ENCODE data around the gene TNFSF13B. TPM values are rescaled to one million over a fixed set of nuclear protein-coding genes. Genes with fewer than 3 reads are reported as not detected.

TNFSF13B gene
- total and polyA plus RNA-seq, 10 of the 15 experiments (the other 5 are each of a cell fraction or from before 2014, with no cell fraction given): 11.0 to 64.2 (median 17.0) TPM

GRCh38 chr13:108328848-108329247 is 59.3 kb downstream of the TNFSF13B start:
- H3K27me3 ChIP-seq (replicated peaks in 1 of 2; ENCODE audit: control insufficient read depth in 2 of 2, insufficient read depth in 2 of 2, low read length in 1 of 2): no peaks in the 10 kb centered on the region
- H4K20me1 ChIP-seq (ENCODE audit: control insufficient read depth, insufficient read depth): no peaks in the 10 kb centered on the region
- no peaks in the 10 kb centered on the region for H3K36me3 ChIP-seq (ENCODE audit: control insufficient read depth in 2 of 2, insufficient read depth in 2 of 2, low read length in 1 of 2)
- H3K4me3 ChIP-seq: no peak overlapping the region
- in situ Hi-C loops (cut with MboI) (loop anchor here (5.0 kb wide), 1 partner anchor 563 kb away; no protein-coding TSS in a partner anchor), intact Hi-C loops (cut with micrococcal nuclease; ENCODE audit: unreplicated experiment) (no loop called here)
- H3K4me1 ChIP-seq (ENCODE audit: control insufficient read depth, insufficient read depth, low read length): no peaks in the 10 kb centered on the region
- H3K9me3 ChIP-seq (replicated peaks; ENCODE audit: control insufficient read depth, insufficient read depth, low read length): no peaks in the 10 kb centered on the region
- H2AFZ ChIP-seq (ENCODE audit: control insufficient read depth, low read depth, low read length): no peak overlapping the region
- WGBS (ENCODE audit: insufficient coverage, insufficient replicate concordance, low lambda C conversion rate, missing lambda C conversion rate): 64% methylated on average over 1 of the region's 1 CpG
- ATAC-seq: no peak
- H3K79me2 ChIP-seq (ENCODE audit: control insufficient read depth, insufficient read depth, low read length): no peaks in the 10 kb centered on the region
- no peak overlapping the region for H3K9ac ChIP-seq (ENCODE audit: control insufficient read depth, insufficient read depth, low read length)
- ChIA-PET SMC1A (ENCODE audit: uncharacterized antibody, unreplicated experiment) (interaction anchor here (0.9 to 3.9 kb wide), 7 partner anchors 9 to 569 kb away, joined by 3 to 22 read pairs (median 4); no protein-coding TSS in a partner anchor), POLR2A (no interaction called here), RAD21 (ENCODE audit: unreplicated experiment) (interaction anchor here (0.9 kb wide), 1 partner anchor 178 kb away, joined by 3 read pairs; no protein-coding TSS in a partner anchor), CTCF (interaction anchor here (1.2 to 5.5 kb wide), 3 partner anchors 23 to 566 kb away, joined by 3 to 43 read pairs (median 3); no protein-coding TSS in a partner anchor)
- no peak overlapping the region for H3K4me2 ChIP-seq (ENCODE audit: control insufficient read depth, insufficient read depth)
- no TSS peak for BruUV-seq (replicated peaks)
- FAIRE-seq: no peak
- H3K27ac ChIP-seq (ENCODE audit: control insufficient read depth, insufficient read depth): no peak overlapping the region
- DNase-seq (ENCODE audit: low read depth, low spot score): no peak
- no peak for TF ChIP-seq REST (IDR thresholded peaks at IDR 0.05; ENCODE audit: low read depth, low read length)
- no peak for TF ChIP-seq FOS (IDR thresholded peaks at IDR 0.05; ENCODE audit: borderline replicate concordance, extremely low read depth, insufficient read length)
- TF ChIP-seq E2F8 (IDR thresholded peaks at IDR 0.05; ENCODE audit: low read depth, partially characterized antibody): no peak
- no peak for TF ChIP-seq POLR2AphosphoS2 (IDR thresholded peaks at IDR 0.05; ENCODE audit: low read depth, low read length)
- TF ChIP-seq EED (IDR thresholded peaks at IDR 0.05; ENCODE audit: low read depth): no peak
- TF ChIP-seq IRF5 (IDR thresholded peaks at IDR 0.05; ENCODE audit: borderline replicate concordance): no peak
- no peak for TF ChIP-seq CEBPZ (IDR thresholded peaks at IDR 0.05; ENCODE audit: low read depth, low read length)
- TF ChIP-seq BCL11A (IDR thresholded peaks at IDR 0.05; ENCODE audit: low read depth, low read length): no peak
- no peak for TF ChIP-seq HDAC6 (IDR thresholded peaks at IDR 0.05; ENCODE audit: unreplicated experiment)
- TF ChIP-seq CBX3 (IDR thresholded peaks at IDR 0.05; ENCODE audit: borderline replicate concordance, low read depth): no peak
- no peak for TF ChIP-seq SPI1 (IDR thresholded peaks at IDR 0.05; ENCODE audit: borderline replicate concordance, insufficient read depth, low read depth, low read length)
- no peak for TF ChIP-seq MTA2 (IDR thresholded peaks at IDR 0.05; ENCODE audit: low read depth)
- no peak for TF ChIP-seq YY1 (IDR thresholded peaks at IDR 0.05; ENCODE audit: low read depth, low read length)

Measured in GM12878 (cell line).